Endothelial cell of umbilical vein (primary cell): ENCODE measurements around the gene CFAP97. TPM values are rescaled to one million over a fixed set of nuclear protein-coding genes. Genes with fewer than 3 reads are reported as not detected.
A peak's percentile ranks its signal among the peaks of the same experiment; 100 is the strongest.

Experiments used
- BruUV-seq: library from RNA; stranded (reverse); fragments of 400-500 nt; replicated peaks from 2 replicates; lab custom pipeline; 2021; lab: Mats Ljungman, UMichigan
- CTCF ChIA-PET: fragments of 300-600, 350-600 bp; sonication (Branson Sonifier 250); formaldehyde crosslinking; loops from one replicate; lab custom pipeline; 2021; ENCODE audit warnings: antibody characterized with exemption, inconsistent platforms; lab: Charles Lee
- POLR2A ChIA-PET: fragments of 300-600, 350-600 bp; sonication (Branson Sonifier 250); formaldehyde crosslinking; loops from one replicate; lab custom pipeline; 2021; ENCODE audit warnings: antibody characterized with exemption, inconsistent platforms; lab: Charles Lee
- DNase-seq: peaks from one replicate; pipeline ENCODE4 v3.0.0-alpha.2; 2011; ENCODE audit warnings: low read depth, low spot score
- FAIRE-seq: peaks from 2 replicates; lab custom pipeline; 2011; peaks lifted over from hg19 to GRCh38; lab: Jason Lieb, UNC
- H2AFZ ChIP-seq: 2 replicates; pipeline ENCODE4 v1.6.0; 2012; ENCODE audit warnings: low read depth, low read length, control low read depth, inconsistent platforms
- H3K27ac ChIP-seq: 2 replicates; pipeline ENCODE4 v1.5.1; 2011; ENCODE audit warnings: low read depth, mild to moderate bottlenecking, control low read depth, low read length, moderate library complexity; ENCODE audit not compliant: insufficient read depth
- H3K27me3 ChIP-seq, 2 experiments: 2 replicates each; pipeline versions ENCODE4 v1.6.0 to v1.6.1; 2011; ENCODE audit warnings: low read length in 2 of 2, mixed read lengths in 1 of 2; ENCODE audit not compliant: control insufficient read depth in 2 of 2, insufficient read depth in 2 of 2
- H3K36me3 ChIP-seq, 2 experiments: 2 replicates in 1 of 2; 3 replicates in 1 of 2; pipeline ENCODE4 v1.5.1; 2011; ENCODE audit warnings: low read length in 2 of 2, mild to moderate bottlenecking in 1 of 2, moderate library complexity in 1 of 2; ENCODE audit not compliant: control insufficient read depth in 2 of 2, insufficient read depth in 2 of 2; ENCODE audit errors: extremely low read depth in 1 of 2
- H3K4me1 ChIP-seq: 3 replicates; pipeline ENCODE4 v1.5.1; 2011; ENCODE audit warnings: mild to moderate bottlenecking, low read length; ENCODE audit not compliant: control insufficient read depth, insufficient read depth; ENCODE audit errors: extremely low read depth
- H3K4me2 ChIP-seq: 2 replicates; pipeline ENCODE4 v1.6.1; 2011; ENCODE audit warnings: low read length, control low read depth, mixed read lengths; ENCODE audit not compliant: insufficient read depth
- H3K4me3 ChIP-seq, 3 experiments: fragments of 200-600 bp in 1 of 3; sonication (generic), shearing (Covaris generic) in 1 of 3; replicated peaks in 1 of 3; 2 replicates each; pipeline ENCODE4 v1.5.1; 2011 to 2016; ENCODE audit warnings: control low read depth in 3 of 3, low read length in 3 of 3, mild to moderate bottlenecking in 2 of 3, inconsistent platforms in 1 of 3, low read depth in 1 of 3, moderate library complexity in 1 of 3; ENCODE audit not compliant: insufficient read depth in 1 of 3
- H3K79me2 ChIP-seq: 2 replicates; pipeline ENCODE4 v1.6.0; 2012; ENCODE audit warnings: low read length, inconsistent platforms; ENCODE audit not compliant: control insufficient read depth, insufficient read depth
- H3K9ac ChIP-seq: replicated peaks from 2 replicates; pipeline ENCODE3; 2011; ENCODE audit warnings: low read length, control low read depth; ENCODE audit not compliant: insufficient read depth; ENCODE audit errors: extremely low read depth
- H3K9me1 ChIP-seq: replicated peaks from 3 replicates; pipeline ENCODE4 v1.6.0; 2011; ENCODE audit warnings: mild to moderate bottlenecking, low read length; ENCODE audit not compliant: control insufficient read depth, insufficient read depth; ENCODE audit errors: extremely low read depth
- H3K9me3 ChIP-seq: replicated peaks from 2 replicates; pipeline ENCODE4 v1.5.1; 2012; ENCODE audit warnings: low read length, inconsistent platforms; ENCODE audit not compliant: control insufficient read depth, insufficient read depth
- H4K20me1 ChIP-seq: replicated peaks from 2 replicates; pipeline ENCODE3; 2011; ENCODE audit warnings: mild to moderate bottlenecking, low read length; ENCODE audit not compliant: control insufficient read depth, insufficient read depth; ENCODE audit errors: extremely low read depth
- CTCF ChIP-seq, 2 donors: IDR thresholded peaks; 1 replicate in 1 of 2; 2 replicates in 1 of 2; pipeline ENCODE4 v1.5.1; 2011; ENCODE audit warnings: low read length in 2 of 2, mild to moderate bottlenecking in 2 of 2, moderate library complexity in 2 of 2, control low read depth in 1 of 2, inconsistent platforms in 1 of 2, low read depth in 1 of 2; ENCODE audit not compliant: insufficient read depth in 1 of 2; ENCODE audit errors: extremely low read depth in 1 of 2
- EZH2 ChIP-seq: IDR thresholded peaks from 2 replicates; pipeline ENCODE4 v1.6.1; 2012; ENCODE audit warnings: borderline replicate concordance, low read depth, mild to moderate bottlenecking, moderate library complexity, low read length, inconsistent platforms; ENCODE audit not compliant: severe bottlenecking
- FOS ChIP-seq: IDR thresholded peaks from 2 replicates; pipeline ENCODE4 v1.6.1; 2011; ENCODE audit warnings: mild to moderate bottlenecking, low read length, moderate library complexity, borderline replicate concordance; ENCODE audit not compliant: insufficient read depth
- GATA2 ChIP-seq: IDR thresholded peaks from 2 replicates; pipeline ENCODE4 v1.7.0; 2011; ENCODE audit warnings: low read depth, mild to moderate bottlenecking, moderate library complexity, mixed read lengths, low read length; ENCODE audit not compliant: insufficient read length, insufficient read depth
- JUN ChIP-seq: IDR thresholded peaks from 2 replicates; pipeline ENCODE4 v1.6.1; 2011; ENCODE audit warnings: borderline replicate concordance, low read depth; ENCODE audit not compliant: insufficient read length, insufficient read depth
- MAX ChIP-seq: IDR thresholded peaks from 2 replicates; pipeline ENCODE4 v1.6.1; 2011; ENCODE audit not compliant: insufficient read depth, insufficient read length
- MYC ChIP-seq: IDR thresholded peaks from one replicate; pipeline ENCODE4 v1.6.1; 2011; ENCODE audit warnings: mild to moderate bottlenecking, low read depth, low read length
- POLR2A ChIP-seq: IDR thresholded peaks from 2 replicates; pipeline ENCODE4 v1.6.1; 2012; ENCODE audit warnings: low read depth, mild to moderate bottlenecking, control low read depth, low read length
- POLR2AphosphoS5 ChIP-seq: IDR thresholded peaks from 2 replicates; pipeline ENCODE4 v1.6.1; 2012; ENCODE audit warnings: low read depth, mild to moderate bottlenecking, control low read depth, low read length, moderate library complexity; ENCODE audit not compliant: insufficient read depth
- dilution Hi-C: fragments of 300-500 bp; cut with MboI; formaldehyde crosslinking; loops from one replicate; pipeline ENCODE4 v1.15.0; 2019; ENCODE audit warnings: low sequenced_read_pairs; ENCODE audit not compliant: extremely low pct_ligation_motif_present
- intact Hi-C: fragments of 100-400 bp; cut with micrococcal nuclease; formaldehyde crosslinking; loops from one replicate; pipeline ENCODE4 v1.10.0; 2022
- polyA plus RNA-seq, 4 experiments: library from polyadenylated mRNA; depleted of rRNA in 3 of 4; stranded (reverse) in 3 of 4; unstranded in 1 of 4; fragments of >200 nt; gene quantifications; 2 replicates each; pipeline versions ENCODE4 v1.2.1 to v1.2.3, GENCODE V29; 2011 to 2012; ENCODE audit warnings: missing spikeins in 1 of 4
- total RNA-seq: library from RNA; stranded (reverse); gene quantifications from 2 replicates; pipeline ENCODE4 v1.2.3, GENCODE V29; 2021

Gene CFAP97
- total and polyA plus RNA-seq, 2 donors (not counting 3 experiments of a cell fraction or from before 2014, with no cell fraction given): 5.3 to 22.4 TPM

- Histone ChIP-seq H3K79me2 (peaks cover 35% of the 10 kb centered on the region), H3K9me3 (no peaks in the 10 kb centered on the region), H3K4me2 (no peak overlapping the region), H4K20me1 (no peaks in the 10 kb centered on the region), H3K27me3 (no peaks in the 10 kb centered on the region), H3K27ac (no peak overlapping the region), H2AFZ (no peak overlapping the region), H3K9ac (no peak overlapping the region), H3K4me1 (peaks cover 2% of the 10 kb centered on the region), H3K36me3 (peaks cover 0 to 4% of the 10 kb centered on the region in 2 experiments), H3K4me3 (no peak overlapping the region), H3K9me1 (no peaks in the 10 kb centered on the region)
- FAIRE-seq (no peak), DNase-seq (no peak)
- dilution Hi-C loops (no loop called here), intact Hi-C loops (no loop called here)
- POLR2A ChIA-PET: no interaction called here
- TF ChIP-seq CTCF (IDR thresholded peaks at IDR 0.05; ENCODE audit: extremely low read depth in 1 of 2, insufficient read depth in 1 of 2, low read depth in 1 of 2, low read length in 2 of 2) (no peak), POLR2A (no peak)
- CTCF ChIA-PET: interaction anchor here (0.8 to 1.0 kb wide), 3 partner anchors 11 to 169 kb away, joined by 3 to 5 read pairs (median 3); partner anchors contain the start of gene ANKRD37
- BruUV-seq: no TSS peak
Measured at GRCh38 chr4:185227713-185228278, 24.0 kb upstream of the CFAP97 start.

- TF ChIP-seq GATA2 (no peak), POLR2A (no peak), MAX (no peak), POLR2AphosphoS5 (no peak), EZH2 (no peak), CTCF (IDR thresholded peaks at IDR 0.05; ENCODE audit: extremely low read depth in 1 of 2, insufficient read depth in 1 of 2, low read depth in 1 of 2, low read length in 2 of 2) (no peak), JUN (no peak), MYC (no peak), FOS (no peak)
- H2AFZ ChIP-seq: no peak overlapping the region
- no TSS peak for BruUV-seq
- H3K27me3 ChIP-seq: no peaks in the 10 kb centered on the region
- H3K9ac ChIP-seq: no peak overlapping the region
- no peaks in the 10 kb centered on the region for H3K9me1 ChIP-seq
- POLR2A ChIA-PET: no interaction called here
- no peak overlapping the region for H3K4me2 ChIP-seq
- H4K20me1 ChIP-seq: no peaks in the 10 kb centered on the region
- intact Hi-C loops (no loop called here), dilution Hi-C loops (no loop called here)
- no peak overlapping the region for H3K27ac ChIP-seq
- DNase-seq (peak; percentile 9), FAIRE-seq (no peak)
- H3K4me1 ChIP-seq: peaks cover 2% of the 10 kb centered on the region
- peaks cover 0 to 4% of the 10 kb centered on the region in 2 experiments for H3K36me3 ChIP-seq
- H3K9me3 ChIP-seq: no peaks in the 10 kb centered on the region
- H3K4me3 ChIP-seq: no peak overlapping the region
- CTCF ChIA-PET: interaction anchor here (0.8 to 1.1 kb wide), 4 partner anchors 12 to 169 kb away, joined by 3 to 5 read pairs (median 3); partner anchors contain the start of gene ANKRD37
- H3K79me2 ChIP-seq: peaks cover 35% of the 10 kb centered on the region
Measured at GRCh38 chr4:185227131-185227551, 23.3 kb upstream of the CFAP97 start.
